GM18507 (cell line): ENCODE results near the gene TOM1.

Experiments
- DNase-seq: peaks from one replicate; pipeline ENCODE4 v3.0.0; 2011; ENCODE audit warnings: low read depth; ENCODE audit not compliant: insufficient read length; ENCODE audit errors: extremely low spot score
- FAIRE-seq: peaks from 2 replicates; lab custom pipeline; 2011; peaks lifted over from hg19 to GRCh38; lab: Jason Lieb, UNC

TOM1 gene

DNA sequence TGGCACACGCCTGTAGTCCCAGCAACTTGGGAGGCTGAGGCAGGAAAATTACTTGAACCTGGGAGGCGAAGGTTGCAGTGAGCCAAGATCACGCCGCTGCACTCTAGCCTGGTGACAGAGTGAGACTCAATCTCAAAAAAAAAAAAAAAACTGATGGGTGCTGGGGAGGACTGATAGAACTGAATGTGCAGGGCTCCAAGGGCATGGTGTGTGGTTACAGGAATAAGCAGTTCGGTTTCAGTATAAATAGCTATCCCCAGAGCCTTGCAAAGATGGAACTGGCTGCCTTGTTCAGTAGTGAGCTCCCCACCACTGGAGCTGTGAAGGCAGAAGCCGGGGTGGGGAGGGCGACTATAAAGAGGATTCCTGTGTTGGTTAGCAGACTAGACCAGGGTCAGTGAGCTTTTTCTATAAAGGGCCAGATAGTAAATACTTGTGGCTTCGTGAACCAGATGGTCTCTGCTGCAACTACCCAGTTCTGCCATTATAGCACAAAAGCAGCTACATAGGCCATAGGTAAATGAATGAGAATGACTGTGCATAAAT, 5.9 kb downstream of the TOM1 start:
- FAIRE-seq: no peak

DNA sequence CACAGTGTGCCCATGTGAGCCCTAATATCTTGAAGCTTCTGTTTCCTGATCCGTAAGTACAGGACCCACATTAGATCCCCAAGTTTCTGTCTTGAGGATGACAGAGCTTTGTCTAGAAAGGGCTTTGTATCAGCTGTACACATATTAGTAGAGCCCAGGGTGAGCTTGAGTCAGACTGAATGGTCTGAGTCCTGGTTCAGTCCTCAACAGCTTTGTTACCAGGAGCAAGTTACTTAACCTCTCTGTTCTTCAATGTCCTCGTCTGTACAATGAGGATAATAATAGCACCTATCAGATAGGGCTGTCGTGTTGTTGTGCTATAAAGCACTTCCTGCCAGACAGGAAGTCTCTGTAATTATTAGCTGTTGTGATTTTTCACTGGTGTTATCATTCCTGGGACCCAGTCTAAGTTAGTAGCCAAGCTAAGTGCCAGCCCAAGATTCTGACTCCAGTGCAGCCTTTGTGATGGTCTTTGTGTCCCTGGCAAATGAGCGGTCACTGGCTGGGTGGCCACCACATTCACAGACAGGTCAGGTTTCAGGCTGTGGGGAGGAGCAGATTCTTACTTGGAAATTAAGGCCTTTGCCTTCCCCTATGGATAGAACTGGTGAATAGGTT, 6.8 kb downstream of the TOM1 start:
- DNase-seq: no peak
- peak; percentile 82 for FAIRE-seq

More for the DNA sequence above, 5.9 kb downstream of the TOM1 start:
- no peak for DNase-seq

DNA sequence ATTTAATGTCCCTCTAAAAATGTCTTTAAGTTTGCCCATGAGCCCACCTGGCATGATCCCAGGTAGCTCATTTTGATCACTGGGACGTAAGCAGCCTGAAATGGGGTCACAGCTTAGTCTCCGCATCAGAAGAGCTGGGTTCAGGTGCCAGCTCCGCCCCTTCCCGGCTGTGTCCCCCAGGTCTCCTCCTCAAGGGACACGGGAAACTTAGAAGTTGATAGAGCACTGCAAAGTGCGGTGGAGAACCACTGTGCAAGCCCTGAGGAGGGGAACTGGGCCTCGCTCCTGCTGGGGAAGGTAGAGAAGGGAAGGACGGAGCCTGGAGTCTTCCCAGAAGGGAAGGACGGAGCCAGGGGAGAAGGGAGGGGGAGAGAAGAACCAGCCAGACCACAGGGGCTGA, 7.7 kb downstream of the TOM1 start:
- DNase-seq: no peak

DNA sequence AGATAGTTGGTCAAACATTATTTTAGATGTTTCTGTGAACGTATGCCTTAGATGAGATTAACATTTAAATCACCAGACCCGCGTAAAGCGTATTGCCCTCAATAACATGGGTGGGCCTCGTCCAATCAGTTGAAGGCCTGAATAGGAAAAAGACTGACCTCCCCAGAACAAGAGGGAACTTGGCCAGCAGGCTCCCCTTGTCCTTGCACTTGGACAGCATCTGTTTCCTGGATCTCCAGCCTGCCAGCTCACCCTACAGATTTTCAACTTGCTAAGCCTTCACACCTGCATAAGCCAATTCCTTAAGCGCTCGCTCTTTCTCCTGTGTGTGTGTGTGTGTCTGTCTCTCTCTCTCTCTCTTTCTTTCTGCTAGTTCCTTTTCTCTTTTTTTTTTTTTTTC, 8.2 kb downstream of the TOM1 start:
- no peak for FAIRE-seq
- no peak for DNase-seq

More for the DNA sequence above, 7.7 kb downstream of the TOM1 start:
- no peak for FAIRE-seq

DNA sequence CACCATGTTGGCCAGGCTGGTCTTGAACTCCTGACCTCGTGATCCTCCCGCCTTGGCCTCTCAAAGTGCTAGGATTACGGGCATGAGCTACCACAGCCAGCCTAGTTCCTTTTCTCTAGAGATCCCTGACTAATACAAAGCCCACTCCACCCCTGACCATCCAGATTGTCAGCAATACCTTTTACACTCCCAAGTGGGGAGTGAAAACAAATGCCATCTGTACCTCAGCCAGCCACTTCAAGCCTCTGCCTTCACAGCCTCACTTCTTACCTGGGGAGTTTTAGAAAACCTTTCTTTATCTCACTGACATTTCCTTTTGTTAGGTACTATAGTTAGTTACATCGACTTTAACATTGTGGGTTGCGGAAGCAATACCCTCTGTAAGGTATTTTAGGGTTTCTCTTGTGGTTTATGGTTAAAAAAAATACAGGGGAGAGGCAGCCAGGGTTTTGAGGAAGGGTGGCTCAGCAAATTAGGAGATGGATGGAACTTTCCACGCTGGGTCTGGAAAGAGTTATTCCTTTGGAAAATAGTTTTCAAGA, 8.9 kb downstream of the TOM1 start:
- peak; percentile 89 for FAIRE-seq
- no peak for DNase-seq

DNA sequence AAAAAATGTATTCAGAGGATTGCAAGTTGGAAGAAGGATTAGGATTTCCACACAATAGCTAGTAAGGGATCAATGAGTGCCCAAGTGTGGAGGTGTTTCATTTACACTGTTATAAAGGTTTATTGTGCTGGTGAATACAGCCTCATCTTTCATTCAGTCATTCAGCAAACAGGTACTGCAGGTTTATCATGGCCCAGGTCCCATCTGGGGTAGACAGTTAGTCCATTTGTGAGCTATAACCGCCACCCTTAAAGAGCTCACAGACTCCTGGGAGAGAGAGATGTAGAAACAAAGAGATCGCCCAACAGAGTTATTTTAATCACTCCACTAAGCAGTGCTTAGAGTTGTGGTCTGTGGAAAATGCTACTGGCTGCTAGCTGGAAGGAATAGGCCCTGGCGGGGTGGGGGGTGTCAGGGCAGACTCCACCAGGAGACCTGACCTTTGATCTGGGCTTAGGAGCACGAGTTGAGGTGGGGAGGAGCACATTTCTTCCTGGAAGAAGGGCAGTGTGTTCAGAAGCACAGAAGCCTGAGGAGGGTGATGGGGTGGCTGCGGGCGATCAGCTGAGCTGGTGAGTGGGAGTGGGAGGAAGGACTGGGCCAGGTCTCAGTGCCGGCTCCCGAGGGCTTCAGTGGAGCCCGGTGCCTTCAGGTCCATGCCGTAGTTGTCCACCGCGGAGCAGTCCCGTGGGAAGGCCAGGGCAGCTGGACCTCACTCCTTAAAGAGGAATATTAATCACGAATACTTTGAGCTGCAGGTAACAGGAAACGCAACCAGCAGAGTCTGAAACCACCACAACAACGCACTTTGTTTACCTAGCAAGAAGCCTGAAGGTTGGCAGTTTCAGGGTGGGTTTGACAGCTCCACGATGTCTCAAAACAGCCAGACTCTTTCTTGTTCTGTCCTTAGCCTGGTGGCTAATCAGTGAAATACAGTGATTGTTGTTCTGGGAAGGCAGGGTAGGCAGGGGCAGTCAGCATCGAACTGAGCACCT, 11.2 kb downstream of the TOM1 start:
- FAIRE-seq (peak; percentile 63), DNase-seq (no peak)

DNA sequence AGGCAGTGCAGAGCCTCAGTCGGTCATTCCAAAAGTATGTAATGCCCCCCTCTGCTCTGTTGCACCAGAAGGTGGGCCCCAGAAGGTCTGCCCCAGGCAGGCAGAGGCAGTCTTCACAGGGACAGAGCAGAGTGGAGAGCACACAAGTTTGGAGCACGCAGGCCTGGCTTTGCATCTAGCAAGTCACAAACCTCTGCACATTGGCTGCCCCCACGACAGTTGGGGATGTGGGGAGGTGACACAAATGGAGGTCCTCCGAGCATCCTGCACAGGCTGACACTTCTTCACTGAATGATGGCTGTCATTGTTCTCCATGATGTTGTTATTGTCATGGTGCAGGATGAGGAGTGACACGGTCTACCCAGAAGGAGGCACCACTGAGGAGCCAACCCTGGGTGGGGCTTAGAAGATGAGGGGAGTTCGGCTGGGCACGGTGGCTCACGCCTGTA, 11.9 kb downstream of the TOM1 start:
- DNase-seq (no peak), FAIRE-seq (no peak)

DNA sequence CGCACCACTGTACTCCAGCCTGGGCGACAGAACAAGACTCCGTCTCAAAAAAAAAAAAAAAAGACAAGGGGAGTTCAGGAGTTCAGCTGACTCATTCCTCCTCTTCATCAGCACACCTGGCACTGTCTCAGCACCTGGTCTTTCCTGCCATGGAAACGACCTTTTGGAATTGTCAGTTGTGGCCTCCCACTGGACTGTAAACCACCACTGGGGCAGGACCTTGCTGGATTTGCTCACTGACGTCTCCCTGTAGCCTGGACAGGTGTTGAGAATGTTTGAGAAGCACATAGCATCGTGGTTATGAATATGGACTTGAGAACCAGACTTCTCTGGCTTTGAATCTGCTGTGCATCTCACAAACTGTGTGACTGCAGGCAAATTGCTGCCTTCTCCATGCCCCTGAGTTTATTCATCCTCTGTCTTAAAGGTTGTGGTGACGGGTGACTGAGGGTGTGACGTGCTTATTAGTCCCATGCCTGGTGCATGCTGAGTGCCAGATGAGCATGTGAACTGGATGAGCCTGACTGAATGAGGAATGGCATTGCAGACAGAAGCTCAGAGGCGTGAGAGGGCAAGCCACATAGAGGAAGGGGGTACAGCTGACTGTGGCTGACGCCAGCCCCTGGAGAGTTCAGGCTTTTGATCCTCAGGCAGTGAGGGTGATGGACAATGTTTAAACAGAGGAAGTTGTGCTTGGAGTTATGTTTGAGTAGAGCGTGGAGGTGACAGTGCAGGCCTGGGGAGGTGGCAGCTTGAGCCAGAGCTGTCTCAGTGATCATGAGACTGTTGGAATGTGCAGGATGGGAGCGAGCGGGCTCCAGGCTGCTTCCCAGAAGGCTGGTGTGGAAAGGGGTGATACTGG, 12.7 kb downstream of the TOM1 start:
- DNase-seq (no peak), FAIRE-seq (peak; percentile 59)

DNA sequence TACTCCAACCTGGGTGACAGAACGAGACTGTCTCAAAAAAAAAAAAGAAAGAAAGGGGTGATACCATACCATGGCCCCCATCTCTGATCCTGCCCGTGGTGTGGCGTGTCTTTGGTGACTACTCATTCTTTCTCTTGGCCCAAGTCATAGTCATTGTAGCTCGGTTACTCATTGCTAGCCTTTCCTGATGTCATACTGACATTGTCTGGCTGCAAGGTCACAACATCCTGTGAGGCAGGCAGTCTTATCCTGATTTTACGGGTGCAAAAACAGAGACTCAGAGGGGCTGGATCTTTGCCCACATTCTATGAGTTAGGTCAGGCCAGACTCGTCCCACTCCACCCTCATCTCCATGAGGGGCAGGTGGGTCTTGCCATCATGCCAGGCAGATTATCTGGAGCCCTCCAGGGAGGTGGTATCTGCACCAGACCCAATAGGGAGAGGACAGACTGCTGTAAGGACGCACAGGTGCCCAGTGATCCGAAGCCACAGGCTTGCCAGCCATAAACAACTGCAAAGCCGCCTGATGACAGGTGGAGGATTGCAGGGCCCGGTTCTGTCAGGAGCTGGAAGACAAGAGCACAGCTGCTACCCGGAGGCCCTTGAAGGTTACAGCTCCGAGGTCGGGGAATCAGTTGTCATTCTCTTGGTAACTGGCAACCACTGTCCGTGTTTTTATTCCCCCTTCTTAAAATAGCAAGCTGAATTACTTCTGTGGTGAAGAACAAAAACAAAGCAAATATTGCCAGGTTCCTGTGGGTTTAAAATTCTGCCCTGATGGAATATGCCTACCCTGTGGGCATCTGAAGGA, 13.8 kb downstream of the TOM1 start:
- FAIRE-seq (peak; percentile 65), DNase-seq (no peak)

DNA sequence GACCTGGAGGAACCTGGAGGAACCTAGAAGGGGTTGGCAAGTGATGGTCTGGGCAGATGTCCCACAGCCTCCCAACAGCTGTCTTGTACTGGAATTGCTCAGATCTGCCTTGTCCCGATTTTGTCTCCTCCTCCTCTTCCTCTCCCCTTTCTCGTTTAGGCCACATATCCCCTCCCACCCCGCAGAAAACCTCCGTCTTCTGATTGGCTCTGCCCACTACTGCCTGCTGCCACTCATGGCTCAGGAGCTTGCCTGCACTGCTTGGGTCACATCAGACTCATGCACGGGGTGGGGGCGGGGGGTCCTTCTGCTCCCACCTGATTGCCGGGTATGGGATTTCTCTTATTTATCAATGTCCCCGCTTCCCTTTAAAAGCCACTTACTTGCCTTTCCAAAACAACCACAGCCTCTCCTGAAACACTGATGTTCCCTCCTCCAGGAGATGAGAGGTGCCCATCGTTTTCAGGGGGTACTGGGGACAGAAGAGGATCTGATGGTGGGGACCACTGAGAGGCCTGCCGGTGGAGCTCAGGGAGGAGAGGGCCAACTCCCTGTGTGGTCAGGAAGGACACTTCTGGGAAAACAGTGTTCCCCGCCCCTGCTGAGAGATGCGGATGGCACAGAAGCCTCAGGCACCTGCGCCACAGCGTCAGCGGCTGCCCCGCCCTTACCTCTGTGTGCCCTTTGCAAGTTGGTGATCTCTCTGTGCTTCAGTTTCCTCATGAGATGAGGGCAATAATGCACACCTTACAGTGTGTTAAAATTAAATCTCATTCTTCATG, 14.7 kb downstream of the TOM1 start:
- DNase-seq (no peak), FAIRE-seq (no peak)

DNA sequence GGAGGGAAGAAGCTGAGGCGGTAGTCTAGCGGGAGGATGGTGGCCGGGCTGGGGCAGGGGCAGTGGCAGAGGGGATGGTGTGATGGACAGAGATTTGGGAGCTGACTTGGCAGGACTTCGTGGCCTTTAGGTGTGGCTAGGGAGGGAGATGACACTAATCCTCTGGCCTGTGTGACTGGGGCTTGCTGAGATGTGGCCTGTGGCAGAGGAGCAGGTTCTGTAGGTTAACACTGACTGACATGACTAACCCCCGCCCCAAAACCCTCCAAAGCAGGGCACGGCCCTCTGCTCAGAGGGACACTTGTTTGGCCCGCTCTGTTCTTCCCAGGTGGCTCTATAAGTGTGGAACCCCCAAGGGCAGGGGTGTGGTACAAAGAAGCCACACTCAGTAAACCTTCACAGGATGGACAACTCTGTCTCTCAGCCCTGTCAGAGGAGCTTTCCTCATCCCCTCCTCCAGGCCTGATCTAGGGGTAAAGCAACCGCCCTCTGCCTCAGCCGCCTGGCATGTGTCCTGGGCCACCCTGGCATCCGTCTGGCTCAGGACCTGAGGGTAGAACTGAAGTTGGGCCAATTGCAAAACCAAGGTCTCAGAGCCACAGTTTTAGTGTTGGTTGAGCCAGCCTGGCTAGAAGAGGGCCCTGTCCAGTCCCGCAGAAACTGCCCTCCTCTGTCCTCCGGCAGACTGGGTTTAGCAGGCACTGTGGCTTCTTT, 15.6 kb downstream of the TOM1 start:
- FAIRE-seq (no peak), DNase-seq (no peak)

DNA sequence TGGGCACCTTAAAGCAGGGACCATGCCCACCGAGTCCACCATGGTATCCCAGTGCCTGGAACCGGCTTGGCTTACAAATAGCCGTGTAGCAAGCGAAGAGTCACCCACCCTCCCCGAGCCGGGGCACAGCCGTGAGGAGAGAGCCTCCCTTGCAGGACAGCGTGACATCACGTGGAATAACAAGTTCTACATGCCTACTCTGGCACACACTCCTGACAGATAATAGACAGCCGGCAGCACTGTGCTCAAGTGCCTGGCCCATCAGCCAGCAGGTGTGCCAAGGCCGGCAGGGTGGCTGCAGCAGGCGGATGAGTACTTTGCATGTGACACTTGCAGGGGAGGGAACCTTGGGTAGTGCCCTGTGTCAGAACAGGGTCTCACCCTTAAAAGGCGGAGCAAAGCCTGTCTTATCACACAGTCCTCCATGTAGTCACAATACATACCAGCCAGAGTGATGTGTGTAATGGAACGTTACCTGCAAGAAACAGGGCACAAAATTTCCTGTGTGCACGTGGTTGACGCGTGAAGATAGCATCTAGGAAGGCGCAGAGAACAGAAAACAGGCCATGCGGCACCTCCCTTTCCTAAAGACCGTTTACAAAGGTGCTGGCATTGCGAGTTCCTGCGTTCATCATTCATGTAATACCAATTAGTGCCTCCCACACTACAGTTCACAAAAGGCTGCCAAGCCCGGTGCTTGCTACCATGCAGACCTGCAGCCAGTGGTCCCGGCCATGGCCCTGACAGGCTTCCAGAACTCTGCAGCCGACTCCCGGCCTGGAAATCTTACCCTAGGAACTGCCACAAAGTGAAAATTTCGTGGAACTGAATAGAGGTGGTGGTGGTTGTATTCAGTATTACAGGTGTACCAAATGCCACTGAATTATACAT, 16.4 kb downstream of the TOM1 start:
- DNase-seq: no peak
- no peak for FAIRE-seq

DNA sequence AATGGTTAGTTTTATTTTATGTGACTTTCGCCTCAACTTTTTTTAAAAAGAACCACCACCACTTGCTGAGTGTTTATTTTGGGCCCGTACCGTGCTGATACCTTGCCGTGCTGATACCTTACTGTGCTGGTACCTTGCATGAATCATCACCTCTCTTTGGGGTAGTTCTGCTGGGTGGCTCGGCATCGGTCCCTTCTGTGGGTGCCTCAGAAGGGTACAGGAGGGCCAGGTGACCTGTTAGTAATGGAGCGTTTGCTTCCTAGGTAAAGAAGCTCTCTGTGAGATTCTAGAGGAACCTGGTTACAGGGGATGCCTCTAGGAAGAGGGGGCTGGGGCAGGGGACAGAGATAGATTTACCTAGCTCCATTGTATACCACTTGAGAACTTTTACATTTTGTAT, 17.1 kb downstream of the TOM1 start:
- DNase-seq (no peak), FAIRE-seq (no peak)

DNA sequence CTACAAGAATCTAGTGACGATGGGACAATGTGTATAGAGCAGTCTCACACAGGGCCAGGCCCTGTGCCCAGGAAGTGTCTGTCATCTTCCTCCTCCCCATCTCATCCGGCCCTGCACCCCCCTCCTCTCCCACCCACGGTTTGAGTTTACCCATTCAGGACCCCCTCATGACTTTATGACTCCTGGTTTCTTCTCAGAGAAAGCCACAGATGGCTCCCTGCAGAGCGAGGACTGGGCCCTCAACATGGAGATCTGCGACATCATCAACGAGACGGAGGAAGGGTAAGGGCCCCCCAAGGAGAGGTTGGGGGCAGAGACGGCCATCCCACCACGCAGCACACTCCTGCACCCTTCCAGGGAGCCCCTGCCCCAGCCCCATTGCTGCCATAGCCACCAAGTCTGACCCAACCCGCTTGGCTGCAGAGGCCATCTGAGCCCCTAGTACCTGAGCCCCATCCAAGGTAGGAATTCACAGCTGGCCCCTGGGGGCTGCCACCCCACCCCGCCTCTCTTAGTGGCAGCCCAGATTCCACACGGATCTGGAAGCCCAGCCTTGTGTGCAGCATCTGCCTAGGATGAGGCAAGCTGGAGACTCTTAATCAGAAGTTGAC, 18.1 kb downstream of the TOM1 start:
- DNase-seq: no peak
- no peak for FAIRE-seq

DNA sequence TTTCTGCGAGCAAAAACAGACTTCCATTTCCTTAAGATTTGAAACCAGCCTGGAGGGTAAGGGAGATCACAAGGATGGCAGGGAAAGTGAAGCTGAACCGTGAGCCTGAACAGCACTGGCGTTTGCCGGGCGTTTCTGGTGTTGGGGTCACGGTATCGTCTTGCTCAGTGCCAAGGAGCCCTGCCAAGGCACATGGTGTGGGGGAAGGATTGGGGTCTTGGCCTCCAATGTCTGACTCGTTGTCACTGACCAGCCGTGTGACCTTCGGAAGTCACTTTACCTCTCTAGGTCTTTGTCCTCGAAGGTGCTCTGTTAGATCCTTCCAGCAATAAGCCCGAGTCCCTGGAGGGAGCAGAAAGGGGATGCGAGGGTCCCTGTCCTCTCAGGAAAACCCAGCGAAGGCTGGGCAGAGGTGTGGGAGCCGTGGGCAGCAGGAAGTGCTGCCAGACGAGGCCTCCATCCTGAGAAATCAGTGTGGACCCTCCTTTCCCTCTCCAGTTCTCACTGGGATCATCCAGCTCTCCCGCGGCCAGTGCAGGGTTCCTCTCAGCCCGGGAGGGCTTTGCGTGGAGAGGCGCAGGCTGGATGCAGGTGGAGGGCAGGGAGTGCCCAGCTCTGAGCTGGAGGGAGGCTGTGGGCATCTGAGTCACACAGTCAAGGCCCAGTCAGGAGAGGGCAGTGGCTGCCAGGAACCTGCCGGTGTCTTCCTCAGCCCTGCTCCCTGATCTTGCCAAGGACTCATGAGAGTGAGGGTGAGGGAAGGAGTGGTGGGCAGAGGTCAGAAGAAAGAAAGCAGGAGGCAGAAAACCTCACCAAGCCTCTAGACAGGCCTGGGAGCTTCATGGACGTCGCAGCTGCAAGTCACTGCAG, 18.9 kb downstream of the TOM1 start:
- DNase-seq: no peak
- no peak for FAIRE-seq
